GM18519 (cell line): Measurements from ENCODE around the gene MRPL11.
"Not testable (repeated sequence)": the region's sequence is repeated elsewhere in the genome, so short reads cannot be mapped to it uniquely, and the experiment has no call there.

Source experiments
- ATAC-seq: cut with Tn5 transposase; IDR thresholded peaks from one replicate; pipeline ENCODE4 v1.9.1; 2021; ENCODE audit warnings: mild to moderate bottlenecking, moderate library complexity; ENCODE audit not compliant: unreplicated experiment, low FRiP score

Gene MRPL11

GRCh38 chr11:66437979-66438503, 607 bp downstream of the MRPL11 start:
- no peak for ATAC-seq

- no peak for ATAC-seq
These were observed 6.1 kb downstream of the MRPL11 start for GRCh38 chr11:66432597-66432996.

- ATAC-seq, result not testable (repeated sequence)
These were observed 6.7 kb downstream of the MRPL11 start for GRCh38 chr11:66431871-66432329.

- ATAC-seq, result not testable (repeated sequence)
These were observed 7.4 kb downstream of the MRPL11 start for GRCh38 chr11:66431287-66431686.

GRCh38 chr11:66429983-66430602, 8.6 kb downstream of the MRPL11 start:
- ATAC-seq, result no peak

- no peak for ATAC-seq
These were observed 9.7 kb downstream of the MRPL11 start for GRCh38 chr11:66428933-66429332.

- no peak for ATAC-seq
These were observed 12.3 kb downstream of the MRPL11 start for GRCh38 chr11:66426314-66426713.

GRCh38 chr11:66421492-66422205, 17.0 kb downstream of the MRPL11 start:
- ATAC-seq, result no peak

- no peak for ATAC-seq
These were observed 17.8 kb downstream of the MRPL11 start, which contains the start of gene NPAS4 for GRCh38 chr11:66420671-66421476. Gene NPAS4 (plus strand): TSS chr11:66421035. CDS start chr11:66421180, 145 bp downstream.

- no peak for ATAC-seq
These were observed 18.8 kb downstream of the MRPL11 start for GRCh38 chr11:66419825-66420224.

- ATAC-seq, result no peak
These were observed 19.7 kb downstream of the MRPL11 start for GRCh38 chr11:66418986-66419308.

- ATAC-seq, result no peak
These were observed 20.3 kb downstream of the MRPL11 start for GRCh38 chr11:66418168-66418985.

- ATAC-seq, result no peak
These were observed 21.6 kb downstream of the MRPL11 start for GRCh38 chr11:66417000-66417399.

GRCh38 chr11:66415423-66415822, 23.2 kb downstream of the MRPL11 start:
- ATAC-seq, result no peak

- no peak for ATAC-seq
These were observed 24.3 kb downstream of the MRPL11 start for GRCh38 chr11:66414120-66414934.

- ATAC-seq, result no peak
These were observed 25.5 kb downstream of the MRPL11 start for GRCh38 chr11:66413167-66413566.

- ATAC-seq, result no peak
These were observed 26.5 kb downstream of the MRPL11 start for GRCh38 chr11:66412110-66412509.

GRCh38 chr11:66411323-66411722, 27.3 kb downstream of the MRPL11 start:
- ATAC-seq, result no peak

GRCh38 chr11:66410191-66410590, 28.5 kb downstream of the MRPL11 start:
- no peak for ATAC-seq
